GM12878 (cell line): ENCODE results near the gene CNTRL. TPM values are rescaled to one million over a fixed set of nuclear protein-coding genes. Genes with fewer than 3 reads are reported as not detected.

Source experiments
- ATAC-seq: fragments of 200-7000 bp; cut with Tn5 transposase; 3 replicates; pipeline ENCODE4 v1.9.1; 2020; ENCODE audit warnings: mild to moderate bottlenecking, moderate library complexity
- BruUV-seq: library from RNA; stranded (reverse); fragments of 400-500 nt; replicated peaks from 2 replicates; lab custom pipeline; 2021; lab: Mats Ljungman, UMichigan
- CTCF ChIA-PET: fragments of 300-600 bp; sonication (Branson Sonifier 250); formaldehyde crosslinking; extraction: SDS; loops from one replicate; lab custom pipeline; 2021; ENCODE audit warnings: inconsistent platforms; lab: Yijun Ruan, JAX
- POLR2A ChIA-PET: fragments of 350-600 bp; formaldehyde crosslinking; extraction: SDS; loops from one replicate; lab custom pipeline; 2021; ENCODE audit warnings: inconsistent platforms; lab: Charles Lee
- RAD21 ChIA-PET: fragments of 300-600 bp; sonication (Branson Sonifier 250); formaldehyde crosslinking; loops from one replicate; lab custom pipeline; 2023; ENCODE audit warnings: antibody characterized with exemption; ENCODE audit not compliant: unreplicated experiment; lab: Charles Lee
- SMC1A ChIA-PET: fragments of 300-600 bp; sonication (Branson Sonifier 250); formaldehyde crosslinking; loops from one replicate; lab custom pipeline; 2023; ENCODE audit not compliant: unreplicated experiment, uncharacterized antibody; lab: Charles Lee
- DNase-seq: peaks from one replicate; pipeline ENCODE4 v3.0.0-alpha.2; 2011; ENCODE audit warnings: low read depth, low spot score
- FAIRE-seq: peaks from 3 replicates; lab custom pipeline; 2011; peaks lifted over from hg19 to GRCh38; lab: Jason Lieb, UNC
- H2AFZ ChIP-seq: 2 replicates; pipeline ENCODE4 v1.6.0; 2011; ENCODE audit warnings: low read depth, low read length, control low read depth; ENCODE audit not compliant: control insufficient read depth
- H3K27ac ChIP-seq: 2 replicates; pipeline ENCODE4 v1.5.1; 2011; ENCODE audit warnings: control low read depth; ENCODE audit not compliant: control insufficient read depth, insufficient read depth
- H3K27me3 ChIP-seq, 2 experiments: replicated peaks in 1 of 2; 2 replicates each; pipeline versions ENCODE4 v1.6.0 to v1.6.1; 2011; ENCODE audit warnings: low read length in 1 of 2; ENCODE audit not compliant: control insufficient read depth in 2 of 2, insufficient read depth in 2 of 2
- H3K36me3 ChIP-seq, 2 experiments: 2 replicates each; pipeline ENCODE4 v1.5.1; 2011; ENCODE audit warnings: low read length in 1 of 2; ENCODE audit not compliant: control insufficient read depth in 2 of 2, insufficient read depth in 2 of 2
- H3K4me1 ChIP-seq: 2 replicates; pipeline ENCODE4 v1.6.1; 2011; ENCODE audit warnings: mild to moderate bottlenecking, low read length, moderate library complexity, mixed read lengths; ENCODE audit not compliant: control insufficient read depth, insufficient read depth
- H3K4me2 ChIP-seq: 2 replicates; pipeline ENCODE4 v1.6.0; 2011; ENCODE audit warnings: control low read depth; ENCODE audit not compliant: control insufficient read depth, insufficient read depth
- H3K4me3 ChIP-seq: fragments of 200-600 bp; sonication (generic); 2 replicates; pipeline ENCODE4 v1.5.1; 2016
- H3K79me2 ChIP-seq: 2 replicates; pipeline ENCODE4 v1.6.0; 2011; ENCODE audit warnings: low read length; ENCODE audit not compliant: control insufficient read depth, insufficient read depth
- H3K9ac ChIP-seq: 2 replicates; pipeline ENCODE4 v1.8.0; 2011; ENCODE audit warnings: low read length, control low read depth, mixed read lengths; ENCODE audit not compliant: control insufficient read depth, insufficient read depth
- H3K9me3 ChIP-seq: replicated peaks from 3 replicates; pipeline ENCODE4 v1.5.1; 2011; ENCODE audit warnings: mild to moderate bottlenecking, low read length; ENCODE audit not compliant: control insufficient read depth, insufficient read depth
- H4K20me1 ChIP-seq: 2 replicates; pipeline ENCODE4 v1.6.0; 2011; ENCODE audit not compliant: control insufficient read depth, insufficient read depth
- ATF2 ChIP-seq: IDR thresholded peaks from 2 replicates; pipeline ENCODE4 v1.6.1; 2012; ENCODE audit warnings: low read length, inconsistent platforms
- MLLT1 ChIP-seq: fragments of 450-650 bp; IDR thresholded peaks from 2 replicates; pipeline ENCODE4 v1.6.1; 2016; ENCODE audit warnings: mild to moderate bottlenecking
- NBN ChIP-seq: fragments of 450-650 bp; IDR thresholded peaks from 2 replicates; pipeline ENCODE4 v1.6.1; 2016
- PML ChIP-seq: IDR thresholded peaks from 2 replicates; pipeline ENCODE4 v1.6.1; 2012; ENCODE audit warnings: low read length, inconsistent platforms
- ZBTB33 ChIP-seq: fragments of 450-650 bp; IDR thresholded peaks from 2 replicates; pipeline ENCODE4 v1.6.1; 2017; ENCODE audit warnings: mild to moderate bottlenecking
- WGBS: methylation state at CpG from one replicate; pipeline ENCODE4 v1.1.6; 2016; ENCODE audit warnings: low lambda C conversion rate; ENCODE audit not compliant: insufficient replicate concordance, insufficient coverage; ENCODE audit errors: missing lambda C conversion rate; 5-methylcytosine and 5-hydroxymethylcytosine counted together
- in situ Hi-C: fragments of 300-500 bp; cut with MboI; formaldehyde crosslinking; loops from 9 replicates; pipeline ENCODE4 v1.14.3; 2018; ENCODE audit warnings: mixed read lengths
- intact Hi-C: fragments of 100-400 bp; cut with micrococcal nuclease; formaldehyde crosslinking; loops from one replicate; pipeline ENCODE4 v1.14.2; 2022; ENCODE audit not compliant: unreplicated experiment
- polyA plus RNA-seq, 11 experiments: library from polyadenylated mRNA; depleted of rRNA in 4 of 11; unstranded in 6 of 11; stranded (reverse) in 5 of 11; fragments of >200 nt; fragmentation: Nextera tagmentation in 4 of 11; fragmentation: Illumina TruSeq in 1 of 11; extraction: Ambion mirVana in 4 of 11; extraction: Trizol in 1 of 11; gene quantifications; 1 replicate in 1 of 11; 2 replicates in 10 of 11; pipeline versions ENCODE4 v1.2.1 to v1.2.3, GENCODE V29; 2011 to 2016; ENCODE audit warnings: inconsistent platforms in 2 of 11, missing spikeins in 2 of 11, low read depth in 1 of 11
- total RNA-seq, 4 experiments: library from RNA; depleted of rRNA in 3 of 4; stranded (reverse); fragments of >200 nt in 3 of 4; fragmentation: Illumina TruSeq in 1 of 4; extraction: Trizol in 1 of 4; gene quantifications; 2 replicates each; pipeline versions ENCODE4 v1.2.1 to v1.2.3, GENCODE V29; 2013 to 2021

CNTRL gene
- total and polyA plus RNA-seq, 10 of the 15 experiments (the other 5 are each of a cell fraction or from before 2014, with no cell fraction given), result 20.0 to 65.4 (median 38.8) TPM

GRCh38 chr9:121199921-121200320 lies 125.2 kb downstream of the CNTRL start (continued):
- TF ChIP-seq ATF2 (no peak), NBN (no peak), MLLT1 (no peak), ZBTB33 (no peak)
- TF ChIP-seq, all 136 proteins: peak for 0

- POLR2A ChIA-PET, result interaction anchor here (1.1 to 2.5 kb wide), 4 partner anchors 8 to 135 kb away, joined by 5 to 11 read pairs (median 7); no protein-coding TSS in a partner anchor
Measured at GRCh38 chr9:121200356-121200755, 125.6 kb downstream of the CNTRL start.

More at GRCh38 chr9:121200356-121200755, 125.6 kb downstream of the CNTRL start:
- Histone ChIP-seq H3K9ac (peak overlapping the region; percentile 93), H3K27me3 (no peaks in the 10 kb centered on the region), H3K9me3 (no peaks in the 10 kb centered on the region), H3K79me2 (peaks cover 72% of the 10 kb centered on the region), H3K4me2 (peak overlapping the region; percentile 84), H3K4me3 (peak overlapping the region; percentile 90)
- TSS peak; percentile 52 for BruUV-seq
- no peak for FAIRE-seq
- in situ Hi-C loops, result no loop called here
- no peak for ATAC-seq
- DNase-seq, result no peak
- intact Hi-C loops, result no loop called here
- SMC1A ChIA-PET, result interaction anchor here (0.7 to 4.8 kb wide), 8 partner anchors 8 to 199 kb away, joined by 3 to 44 read pairs (median 4); no protein-coding TSS in a partner anchor
- TF ChIP-seq PML (0 out of 2 replicates have a peak, but pooled peaks have one; percentile 11), NBN (no peak)
- TF ChIP-seq, all 136 proteins: peak for 1
- peaks cover 8% of the 10 kb centered on the region for H3K4me1 ChIP-seq
- under 1% methylated on average over 4 of the region's 4 CpGs for WGBS
- no peaks in the 10 kb centered on the region for H3K36me3 ChIP-seq
- RAD21 ChIA-PET, result interaction anchor here (0.6 to 2.4 kb wide), 5 partner anchors 45 to 445 kb away, joined by 3 to 15 read pairs (median 4); no protein-coding TSS in a partner anchor
- H2AFZ ChIP-seq, result no peak overlapping the region
- CTCF ChIA-PET, result interaction anchor here (1.1 to 3.4 kb wide), 3 partner anchors 8 to 444 kb away, joined by 4 to 34 read pairs (median 6); no protein-coding TSS in a partner anchor
- H3K27ac ChIP-seq, result peak overlapping the region; percentile 92
- 0 out of 2 replicates have a peak, but pooled peaks cover 4% of the 10 kb centered on the region for H4K20me1 ChIP-seq
